Vagina (tissue), 2 donors: ENCODE results near the gene DENND5B. TPM values are rescaled to one million over a fixed set of nuclear protein-coding genes. Genes with fewer than 3 reads are reported as not detected.

Experiments
- DNase-seq, 2 donors: peaks; one replicate each; pipeline ENCODE4 v3.0.0-alpha.2; 2017; ENCODE audit errors: extremely low spot score in 2 of 2
- H3K27ac ChIP-seq: fragments of 200-600 bp; sonication (generic); one replicate; pipeline ENCODE4 v1.5.1; 2019
- H3K27me3 ChIP-seq: fragments of 200-600 bp; sonication (generic); one replicate; pipeline ENCODE4 v1.5.1; 2019
- H3K36me3 ChIP-seq, 2 donors: fragments of 200-600 bp; sonication (generic); one replicate each; pipeline ENCODE4 v1.5.1; 2017 to 2019
- H3K4me1 ChIP-seq: fragments of 200-600 bp; sonication (generic); one replicate; pipeline ENCODE4 v1.5.1; 2019
- H3K4me3 ChIP-seq, 2 donors: fragments of 200-600 bp; sonication (generic); 1 replicate in 1 of 2; 2 replicates in 1 of 2; pipeline ENCODE4 v1.5.1; 2016 to 2019
- H3K9me3 ChIP-seq: fragments of 200-600 bp; sonication (generic); one replicate; pipeline ENCODE4 v1.5.1; 2019
- POLR2A ChIP-seq, 2 donors: fragments of 450-650 bp; IDR thresholded peaks; one replicate each; pipeline ENCODE4 v1.6.1; 2017; ENCODE audit warnings: antibody characterized with exemption in 2 of 2, mild to moderate bottlenecking in 2 of 2, moderate library complexity in 2 of 2
- POLR2AphosphoS5 ChIP-seq, 2 donors: sonication (generic); formaldehyde crosslinking; IDR thresholded peaks; one replicate each; pipeline ENCODE4 v1.9.0; 2017; ENCODE audit warnings: antibody characterized with exemption in 2 of 2, mild to moderate bottlenecking in 2 of 2, low read depth in 1 of 2; ENCODE audit not compliant: insufficient read depth in 1 of 2
- intact Hi-C: fragments of 100-400 bp; cut with DNase I; formaldehyde crosslinking; loops from one replicate; pipeline ENCODE4 v1.15.1; 2023
- small RNA-seq: library from RNA; depleted of rRNA; stranded (forward); fragments of <200 nt; gene quantifications from one replicate; pipeline ENCODE3, GENCODE V24; 2016
- total RNA-seq: library from RNA; depleted of rRNA; stranded (reverse); fragments of >200 nt; gene quantifications from one replicate; pipeline ENCODE4 v1.2.3, GENCODE V29; 2016
- TF ChIP-seq, protein P1 (sequence below), 3 experiments: fragments of 450-650 bp in 2 of 3; fragments of 200-600 bp in 1 of 3; sonication (generic) in 1 of 3; IDR thresholded peaks; one replicate each; pipeline ENCODE4 v1.5.1; 2017 to 2019; ENCODE audit warnings: antibody characterized with exemption in 3 of 3, mild to moderate bottlenecking in 2 of 3, moderate library complexity in 2 of 3

The DENND5B gene
- total RNA-seq, 1 donor from 2014 or later: 25.3 TPM

DNA sequence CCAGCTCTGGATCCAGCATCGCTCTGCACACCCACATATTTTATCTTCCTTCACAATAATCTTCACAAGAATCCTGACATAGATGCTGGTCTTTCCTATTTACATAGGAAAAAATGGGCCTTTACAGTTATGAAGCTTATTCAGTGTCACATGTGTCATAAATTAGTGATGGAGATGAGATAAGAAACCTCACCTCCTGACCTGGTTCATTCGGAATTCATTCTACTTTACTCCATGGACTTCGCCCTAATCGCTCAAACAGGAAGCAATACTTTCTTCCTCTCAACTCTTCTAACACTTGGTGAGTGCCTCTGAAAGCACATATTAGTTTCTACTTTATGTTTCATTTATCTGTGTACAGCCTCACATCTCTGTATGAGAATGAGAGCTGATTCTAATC is 253.0 kb downstream of the DENND5B start:
- no peak for DNase-seq
- no peaks in the 10 kb centered on the region for H3K4me1 ChIP-seq
- no peak overlapping the region for H3K27ac ChIP-seq
- intact Hi-C loops: no loop called here
- H3K4me3 ChIP-seq: no peak overlapping the region
- no peak for TF ChIP-seq POLR2A (IDR thresholded peaks at IDR 0.05)
- TF ChIP-seq, protein P1, sequence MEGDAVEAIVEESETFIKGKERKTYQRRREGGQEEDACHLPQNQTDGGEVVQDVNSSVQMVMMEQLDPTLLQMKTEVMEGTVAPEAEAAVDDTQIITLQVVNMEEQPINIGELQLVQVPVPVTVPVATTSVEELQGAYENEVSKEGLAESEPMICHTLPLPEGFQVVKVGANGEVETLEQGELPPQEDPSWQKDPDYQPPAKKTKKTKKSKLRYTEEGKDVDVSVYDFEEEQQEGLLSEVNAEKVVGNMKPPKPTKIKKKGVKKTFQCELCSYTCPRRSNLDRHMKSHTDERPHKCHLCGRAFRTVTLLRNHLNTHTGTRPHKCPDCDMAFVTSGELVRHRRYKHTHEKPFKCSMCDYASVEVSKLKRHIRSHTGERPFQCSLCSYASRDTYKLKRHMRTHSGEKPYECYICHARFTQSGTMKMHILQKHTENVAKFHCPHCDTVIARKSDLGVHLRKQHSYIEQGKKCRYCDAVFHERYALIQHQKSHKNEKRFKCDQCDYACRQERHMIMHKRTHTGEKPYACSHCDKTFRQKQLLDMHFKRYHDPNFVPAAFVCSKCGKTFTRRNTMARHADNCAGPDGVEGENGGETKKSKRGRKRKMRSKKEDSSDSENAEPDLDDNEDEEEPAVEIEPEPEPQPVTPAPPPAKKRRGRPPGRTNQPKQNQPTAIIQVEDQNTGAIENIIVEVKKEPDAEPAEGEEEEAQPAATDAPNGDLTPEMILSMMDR (IDR thresholded peaks at IDR 0.05): no peak
- TF ChIP-seq POLR2AphosphoS5 (IDR thresholded peaks at IDR 0.05; ENCODE audit: insufficient read depth in 1 of 2, low read depth in 1 of 2): no peak
- no peaks in the 10 kb centered on the region for H3K36me3 ChIP-seq
- no peaks in the 10 kb centered on the region for H3K27me3 ChIP-seq
- no peaks in the 10 kb centered on the region for H3K9me3 ChIP-seq

Small RNA genes lying within 50 kb of the gene (small RNA-seq; reads per million reads assigned to genes)
- gene RF00019: not detected
- gene RF00026: not detected
- gene RNU5F-4P: not detected
- gene RNU6-618P: not detected
- gene RPL31P50: not detected

Other genes with a start within 250 kb of the DENND5B start
- gene ETFBKMT, start 68.6 kb upstream of the DENND5B start, total RNA-seq: 0.98 TPM
- gene AMN1, start 137.9 kb upstream of the DENND5B start, total RNA-seq: 5.9 TPM